ENCODE measurements around the gene KIF5A.

The KIF5A gene

DNA sequence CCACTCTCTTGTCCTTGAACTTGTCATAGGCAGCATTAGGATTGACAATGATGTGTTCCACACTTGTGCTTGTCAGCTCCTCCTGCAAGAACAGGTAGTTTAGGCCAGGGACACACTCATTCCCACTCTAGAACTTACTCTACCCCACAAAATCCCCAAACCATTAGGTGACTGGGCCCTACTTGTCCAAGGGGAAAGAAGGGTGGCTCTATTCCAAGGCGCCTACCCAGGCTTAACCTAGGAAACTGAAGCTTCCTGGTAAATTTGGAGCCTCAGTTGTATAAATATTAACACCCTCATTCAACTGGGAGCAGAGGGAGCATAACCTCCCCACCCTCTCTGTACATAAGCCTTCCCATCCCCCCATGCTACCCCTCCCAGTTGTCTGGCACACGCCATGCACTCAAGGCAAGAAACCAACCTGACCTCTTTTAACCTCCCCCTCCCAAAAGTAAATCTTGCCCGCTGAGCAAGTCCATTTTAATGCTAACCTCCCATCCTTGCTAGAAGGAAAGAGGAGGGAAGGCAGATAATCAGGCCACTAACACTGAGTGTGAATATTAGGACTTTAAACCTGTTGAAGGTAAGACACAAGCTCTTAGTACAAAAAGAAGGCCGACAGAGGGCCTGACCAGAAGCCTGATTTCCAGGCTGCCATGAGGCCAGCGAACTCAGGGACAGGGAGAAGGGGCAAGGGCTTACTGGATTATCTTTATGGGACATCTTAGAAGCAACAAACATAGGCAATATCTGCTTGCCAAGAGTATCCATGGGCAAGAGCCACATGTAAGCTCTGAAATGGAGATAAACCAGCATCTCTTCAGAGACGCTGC, 13.9 kb upstream of the KIF5A start:
- DNase-seq, result no peak

DNA sequence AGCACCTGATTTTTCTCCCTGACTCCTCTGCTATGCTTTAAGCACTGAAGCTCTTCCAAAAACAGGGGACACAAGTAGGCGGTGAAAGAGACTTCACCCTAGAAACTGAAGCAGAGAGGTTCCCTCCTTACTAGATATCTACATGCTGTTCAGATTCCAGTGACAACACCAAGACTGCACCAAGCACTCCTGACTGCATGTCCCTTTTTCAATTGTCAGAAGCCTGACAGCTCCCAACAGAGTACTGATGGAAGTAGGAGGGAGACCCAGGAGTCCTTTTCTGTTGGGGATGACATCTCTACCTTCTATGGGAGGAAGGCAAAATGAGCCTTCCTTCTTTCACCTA, 13.3 kb upstream of the KIF5A start:
- no peak for DNase-seq

DNA sequence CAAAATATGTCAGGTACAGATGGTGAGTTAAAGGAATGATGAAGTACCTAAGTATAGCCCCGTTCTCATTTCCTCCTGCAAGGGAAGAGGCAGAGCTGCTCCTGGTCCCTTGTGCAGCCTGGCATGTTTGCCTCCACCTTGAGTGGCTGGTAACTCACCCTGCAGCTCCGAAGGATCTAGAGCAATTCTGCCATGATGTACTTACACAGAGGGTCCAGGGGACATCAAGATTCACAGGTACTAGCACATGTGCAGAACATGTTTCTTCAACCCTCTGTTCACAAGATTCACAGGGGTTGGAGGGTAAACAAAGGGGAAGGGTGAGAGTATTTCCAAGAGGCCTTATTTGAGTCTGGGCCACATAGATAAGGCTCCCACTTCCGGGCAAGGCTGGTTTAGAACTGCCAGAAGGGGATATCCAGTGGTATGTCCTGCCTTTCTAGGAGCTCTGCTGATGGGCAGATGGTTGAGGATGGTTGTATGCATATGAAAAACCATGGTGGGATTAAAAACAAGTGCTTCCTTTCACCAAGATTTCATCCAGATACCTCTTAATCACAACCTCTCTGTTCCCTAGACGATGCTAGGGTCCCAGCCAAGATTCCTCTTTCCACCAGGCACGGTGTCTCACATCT, 10.6 kb upstream of the KIF5A start:
- DNase-seq, result no peak

DNA sequence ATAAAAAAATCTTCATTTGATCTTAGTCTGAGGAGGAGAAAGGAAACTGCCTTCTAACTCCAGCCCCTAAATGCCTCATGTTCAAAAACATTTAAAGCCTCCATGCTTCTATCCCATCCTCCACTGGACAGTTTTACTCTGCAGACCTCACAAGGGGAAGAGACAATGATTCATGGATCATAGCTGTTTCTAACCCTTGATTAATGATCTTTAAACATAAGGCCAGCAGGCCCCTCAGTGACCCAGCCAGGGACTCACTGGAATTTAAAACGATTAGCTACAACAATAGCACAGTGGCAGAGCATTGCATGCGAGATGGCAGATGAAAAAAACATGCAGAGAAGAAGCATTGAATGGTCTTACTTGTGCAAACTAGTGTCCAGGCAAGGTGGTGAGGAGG, 8.8 kb upstream of the KIF5A start:
- no peak for DNase-seq

- DNase-seq, result no peak
Measured at GRCh38 chr12:57541717-57542116, 8.1 kb upstream of the KIF5A start.

- no peak for DNase-seq
Measured at GRCh38 chr12:57543581-57543980, 6.3 kb upstream of the KIF5A start.

- no peak for DNase-seq
Measured at GRCh38 chr12:57545809-57546437, 3.9 kb upstream of the KIF5A start.

DNA sequence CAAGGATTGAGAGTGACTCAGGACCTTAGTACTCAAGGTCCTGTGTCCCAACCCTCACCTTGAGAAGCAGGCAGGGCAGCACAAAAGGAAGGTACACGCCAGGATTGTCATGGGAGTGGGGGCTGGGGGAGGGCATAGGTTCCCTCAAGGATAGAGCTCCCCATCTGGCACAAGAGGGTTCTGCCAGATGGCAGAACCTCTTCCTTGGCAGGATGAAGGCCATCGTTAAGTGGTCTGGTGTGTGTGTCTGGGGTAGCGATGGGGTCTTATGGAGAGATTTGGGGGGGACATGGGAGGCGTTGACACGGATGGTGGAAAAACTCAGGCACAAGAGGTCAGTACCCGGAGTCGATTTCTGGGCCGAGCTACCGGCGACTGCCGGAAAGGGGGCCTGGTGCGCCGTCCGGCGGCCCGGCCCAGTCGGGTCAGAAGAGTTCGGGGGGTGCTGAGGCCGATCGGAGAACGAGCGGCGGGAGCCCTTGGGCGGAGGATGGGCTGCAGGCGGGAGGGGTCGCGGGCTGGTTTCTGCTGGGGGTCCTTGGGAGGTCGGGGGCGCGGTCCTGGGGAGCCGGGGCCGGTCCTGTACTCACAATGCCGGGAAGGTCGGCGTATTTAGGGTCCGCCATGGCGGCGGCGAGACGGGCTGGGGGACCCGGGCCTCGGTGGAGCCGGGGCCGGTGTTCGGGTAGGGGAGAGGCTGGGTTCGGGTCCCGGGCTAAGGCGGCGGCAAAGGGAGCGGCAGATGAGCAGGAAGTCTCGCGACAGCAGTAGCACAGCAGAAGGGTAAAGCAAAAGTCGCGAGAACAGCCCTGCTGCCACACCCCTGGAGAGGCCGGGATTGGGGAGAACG, 3.2 kb upstream of the KIF5A start, which contains the start of gene DCTN2:
TSS of gene DCTN2 (minus strand) at position 755 of the 850 bp plus-strand sequence. CDS start at position 626, 129 bp downstream.
- DNase-seq, result peak; percentile 98

- DNase-seq, result no peak
Measured at GRCh38 chr12:57547288-57548012, 2.4 kb upstream of the KIF5A start.

GRCh38 chr12:57548013-57548315, 1.9 kb upstream of the KIF5A start:
- DNase-seq, result no peak

- no peak for DNase-seq
Measured at GRCh38 chr12:57548488-57548887, 1.4 kb upstream of the KIF5A start.

- DNase-seq, result no peak
Measured at GRCh38 chr12:57549203-57549908, 488 bp upstream of the KIF5A start.

- DNase-seq, result no peak
Measured at GRCh38 chr12:57550641-57551549, 1.1 kb downstream of the KIF5A start.

DNA sequence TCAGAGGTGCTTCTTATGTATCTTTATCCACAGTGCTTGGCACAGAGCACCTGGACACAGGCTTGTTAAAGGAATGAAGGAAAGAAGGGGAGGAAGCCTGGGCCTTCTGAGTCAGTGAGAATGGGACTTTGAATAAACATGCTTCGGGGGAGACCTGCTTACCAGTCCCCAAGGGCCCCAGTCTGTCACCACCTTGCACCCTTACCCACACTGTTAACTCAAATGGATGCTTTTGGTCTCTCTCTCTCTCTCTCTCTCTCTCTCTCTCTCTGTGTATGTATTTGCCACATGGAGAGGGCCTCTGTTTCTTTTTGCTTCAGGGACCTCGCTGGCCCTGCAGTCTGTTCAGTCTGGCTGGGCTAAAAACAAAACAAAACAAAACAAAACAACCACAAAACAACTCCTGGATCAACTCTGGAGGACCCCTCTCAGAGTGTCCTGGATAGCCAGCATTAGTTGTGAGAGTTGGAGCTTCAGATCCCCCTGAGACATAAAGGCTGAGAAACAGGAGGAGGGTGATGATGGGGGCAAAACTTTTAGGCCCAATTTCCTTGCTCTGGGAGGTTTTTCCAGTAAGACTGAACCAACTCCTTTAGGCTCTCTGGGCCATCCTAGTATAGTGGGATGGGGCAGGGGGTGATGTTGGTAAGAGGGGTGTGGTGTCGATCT, 1.9 kb downstream of the KIF5A start:
- DNase-seq, result no peak

GRCh38 chr12:57552306-57552651, 2.4 kb downstream of the KIF5A start:
- DNase-seq, result no peak

DNA sequence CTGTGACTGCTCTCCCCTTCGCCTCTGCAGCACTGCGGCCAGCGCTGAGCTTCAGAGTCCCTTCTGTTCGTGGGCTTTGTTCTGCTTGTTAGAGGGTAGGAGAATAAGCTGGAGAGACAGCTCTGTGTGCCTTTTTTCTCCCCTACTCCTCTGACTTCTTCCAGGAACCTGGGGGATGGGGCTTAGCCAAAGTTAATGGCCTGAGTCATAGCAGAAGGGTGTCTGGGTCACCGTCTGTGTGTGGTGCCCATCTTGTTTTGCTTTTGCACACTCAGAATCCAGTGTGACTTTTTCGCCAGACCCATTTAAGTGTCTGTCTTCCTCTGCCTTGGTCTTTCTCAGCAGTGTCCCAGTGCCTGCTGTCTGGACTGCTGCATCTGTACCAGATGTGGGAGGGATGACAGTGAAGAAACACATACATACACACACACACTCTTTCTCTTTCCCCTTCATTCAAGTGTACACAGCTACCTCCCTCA, 3.0 kb downstream of the KIF5A start:
- DNase-seq, result peak; percentile 39

DNA sequence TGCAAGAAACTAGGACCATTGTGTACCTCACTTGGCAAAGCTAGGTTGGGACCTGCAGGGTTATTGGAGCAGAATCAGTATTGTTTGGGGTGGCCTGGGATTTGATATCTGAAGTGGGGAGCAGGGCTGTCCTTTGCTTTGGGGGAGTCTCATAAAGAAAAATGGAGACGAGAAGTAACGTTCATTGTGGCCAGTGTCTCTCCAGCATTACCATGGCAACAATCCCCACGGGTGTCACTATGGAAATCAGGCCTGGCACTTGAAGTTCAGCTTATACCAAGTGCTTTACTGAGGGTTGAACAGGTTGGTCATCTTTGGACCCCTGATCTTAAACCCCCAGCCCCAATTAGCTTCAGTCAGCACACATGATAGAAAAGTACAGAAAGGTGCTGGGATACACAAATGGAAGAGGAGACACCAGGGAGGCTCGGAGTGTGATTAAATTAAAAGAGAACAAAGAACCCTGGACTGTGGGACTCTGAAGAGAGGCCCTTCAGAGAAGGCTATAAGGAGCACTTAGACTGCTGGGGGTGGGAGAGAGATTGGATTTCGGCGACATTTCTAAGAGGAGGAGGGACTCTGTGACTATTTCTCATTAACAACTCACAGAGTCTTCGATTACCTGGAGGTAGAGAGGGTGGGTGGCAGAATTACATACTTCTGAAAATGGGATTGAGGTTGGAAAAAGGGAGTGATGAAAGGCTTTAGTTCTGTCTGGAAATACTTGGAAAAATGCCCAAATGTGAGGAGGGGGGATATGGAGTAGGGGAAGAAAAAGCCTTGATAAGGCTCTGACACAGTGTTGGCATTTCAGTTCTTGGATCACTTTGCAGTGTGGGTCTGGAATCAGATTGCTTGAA, 3.7 kb downstream of the KIF5A start:
- no peak for DNase-seq

- DNase-seq, result no peak
Measured at GRCh38 chr12:57554453-57554852, 4.6 kb downstream of the KIF5A start.

- no peak for DNase-seq
Measured at GRCh38 chr12:57554897-57555296, 5.1 kb downstream of the KIF5A start.
